Activated naive CD8-positive, alpha-beta T cell (primary cell): ENCODE measurements around the gene RFPL1.
"Not testable (repeated sequence)": the region's sequence is repeated elsewhere in the genome, so short reads cannot be mapped to it uniquely, and the experiment has no call there.

Experiments
- H3K27ac Mint-ChIP-seq: one replicate; pipeline ENCODE4 v1.8.0; 2021; ENCODE audit warnings: mixed read lengths
- H3K27me3 Mint-ChIP-seq: one replicate; pipeline ENCODE4 v1.8.0; 2021; ENCODE audit warnings: mixed read lengths
- H3K36me3 Mint-ChIP-seq: one replicate; pipeline ENCODE4 v1.8.0; 2021; ENCODE audit warnings: mixed read lengths
- H3K4me1 Mint-ChIP-seq: one replicate; pipeline ENCODE4 v1.8.0; 2021; ENCODE audit warnings: low read depth, mixed read lengths
- H3K4me3 Mint-ChIP-seq: one replicate; pipeline ENCODE4 v1.8.0; 2021; ENCODE audit warnings: mild to moderate bottlenecking, mixed read lengths
- H3K9me3 Mint-ChIP-seq: one replicate; pipeline ENCODE4 v1.8.0; 2021; ENCODE audit warnings: low read depth, mixed read lengths

The RFPL1 gene

DNA sequence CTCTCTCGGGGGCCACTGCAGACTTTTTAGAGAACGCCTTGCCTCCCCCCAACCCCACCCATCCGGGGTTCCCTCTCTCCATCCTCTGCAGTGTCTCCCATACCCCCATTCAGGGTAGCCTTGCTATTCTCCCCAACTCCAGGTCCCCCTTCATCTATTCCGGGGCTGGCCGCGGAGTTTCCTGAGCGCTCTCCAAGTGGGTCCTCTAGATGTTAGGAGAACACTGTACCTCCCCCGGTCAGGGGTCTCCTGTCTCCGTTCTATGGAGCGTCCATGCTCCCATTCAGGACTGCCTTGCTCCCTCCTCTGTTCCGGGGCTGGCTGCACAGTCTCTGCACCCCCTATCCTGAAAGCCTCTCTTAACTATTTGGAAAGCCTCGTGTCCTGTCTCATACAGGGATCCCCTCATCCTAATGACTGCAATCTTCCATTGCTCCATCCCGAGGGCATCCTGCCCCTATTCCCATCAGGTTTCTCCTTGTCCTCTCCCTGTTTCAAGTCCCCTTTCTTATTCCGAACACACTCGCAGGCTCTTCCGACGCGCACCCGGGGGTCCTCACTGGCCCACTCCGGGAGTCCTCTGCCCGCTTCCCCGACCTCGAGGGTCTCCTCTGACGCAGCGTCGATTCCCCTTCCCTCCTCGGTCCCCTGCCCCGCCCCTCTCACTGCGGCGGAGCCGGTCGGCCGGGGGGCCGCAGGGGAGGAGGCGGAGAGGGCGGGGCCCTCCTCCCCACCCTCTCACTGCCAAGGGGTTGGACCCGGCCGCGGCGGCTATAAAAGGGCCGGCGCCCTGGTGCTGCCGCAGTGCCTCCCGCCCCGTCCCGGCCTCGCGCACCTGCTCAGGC lies 41.3 kb downstream of the RFPL1 start, which contains the start of gene NEFH:
Gene NEFH (plus strand): TSS at position 802 of the 845 bp plus-strand sequence. CDS start 45 bp downstream, outside the sequence.
- Mint-ChIP-seq H3K27ac (no peak within 1 kb of the TSS), H3K9me3 (no peaks in the 10 kb centered on the region), H3K27me3 (peaks cover 22% of the 10 kb centered on the region), H3K4me3 (peak within 1 kb of the TSS; percentile 74), H3K36me3 (no peaks in the 10 kb centered on the region), H3K4me1 (peaks cover 14% of the 10 kb centered on the region)

DNA sequence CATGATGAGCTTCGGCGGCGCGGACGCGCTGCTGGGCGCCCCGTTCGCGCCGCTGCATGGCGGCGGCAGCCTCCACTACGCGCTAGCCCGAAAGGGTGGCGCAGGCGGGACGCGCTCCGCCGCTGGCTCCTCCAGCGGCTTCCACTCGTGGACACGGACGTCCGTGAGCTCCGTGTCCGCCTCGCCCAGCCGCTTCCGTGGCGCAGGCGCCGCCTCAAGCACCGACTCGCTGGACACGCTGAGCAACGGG lies 41.8 kb downstream of the RFPL1 start:
- peaks cover 22% of the 10 kb centered on the region for H3K27me3 Mint-ChIP-seq
- no peaks in the 10 kb centered on the region for H3K9me3 Mint-ChIP-seq
- H3K27ac Mint-ChIP-seq = no peak overlapping the region
- no peaks in the 10 kb centered on the region for H3K36me3 Mint-ChIP-seq
- no peak overlapping the region for H3K4me3 Mint-ChIP-seq
- H3K4me1 Mint-ChIP-seq = peaks cover 14% of the 10 kb centered on the region

DNA sequence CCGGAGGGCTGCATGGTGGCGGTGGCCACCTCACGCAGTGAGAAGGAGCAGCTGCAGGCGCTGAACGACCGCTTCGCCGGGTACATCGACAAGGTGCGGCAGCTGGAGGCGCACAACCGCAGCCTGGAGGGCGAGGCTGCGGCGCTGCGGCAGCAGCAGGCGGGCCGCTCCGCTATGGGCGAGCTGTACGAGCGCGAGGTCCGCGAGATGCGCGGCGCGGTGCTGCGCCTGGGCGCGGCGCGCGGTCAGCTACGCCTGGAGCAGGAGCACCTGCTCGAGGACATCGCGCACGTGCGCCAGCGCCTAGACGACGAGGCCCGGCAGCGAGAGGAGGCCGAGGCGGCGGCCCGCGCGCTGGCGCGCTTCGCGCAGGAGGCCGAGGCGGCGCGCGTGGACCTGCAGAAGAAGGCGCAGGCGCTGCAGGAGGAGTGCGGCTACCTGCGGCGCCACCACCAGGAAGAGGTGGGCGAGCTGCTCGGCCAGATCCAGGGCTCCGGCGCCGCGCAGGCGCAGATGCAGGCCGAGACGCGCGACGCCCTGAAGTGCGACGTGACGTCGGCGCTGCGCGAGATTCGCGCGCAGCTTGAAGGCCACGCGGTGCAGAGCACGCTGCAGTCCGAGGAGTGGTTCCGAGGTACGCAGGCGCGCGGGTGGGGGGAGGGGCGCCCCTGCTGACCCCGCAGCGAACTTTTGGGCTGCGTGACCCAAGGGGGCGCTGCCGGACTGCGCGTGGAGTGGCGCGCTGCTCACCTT lies 42.3 kb downstream of the RFPL1 start:
- Mint-ChIP-seq H3K4me1 (peaks cover 14% of the 10 kb centered on the region), H3K36me3 (no peaks in the 10 kb centered on the region), H3K27me3 (peaks cover 22% of the 10 kb centered on the region), H3K27ac (no peak overlapping the region), H3K9me3 (no peaks in the 10 kb centered on the region), H3K4me3 (peak overlapping the region; percentile 74)

DNA sequence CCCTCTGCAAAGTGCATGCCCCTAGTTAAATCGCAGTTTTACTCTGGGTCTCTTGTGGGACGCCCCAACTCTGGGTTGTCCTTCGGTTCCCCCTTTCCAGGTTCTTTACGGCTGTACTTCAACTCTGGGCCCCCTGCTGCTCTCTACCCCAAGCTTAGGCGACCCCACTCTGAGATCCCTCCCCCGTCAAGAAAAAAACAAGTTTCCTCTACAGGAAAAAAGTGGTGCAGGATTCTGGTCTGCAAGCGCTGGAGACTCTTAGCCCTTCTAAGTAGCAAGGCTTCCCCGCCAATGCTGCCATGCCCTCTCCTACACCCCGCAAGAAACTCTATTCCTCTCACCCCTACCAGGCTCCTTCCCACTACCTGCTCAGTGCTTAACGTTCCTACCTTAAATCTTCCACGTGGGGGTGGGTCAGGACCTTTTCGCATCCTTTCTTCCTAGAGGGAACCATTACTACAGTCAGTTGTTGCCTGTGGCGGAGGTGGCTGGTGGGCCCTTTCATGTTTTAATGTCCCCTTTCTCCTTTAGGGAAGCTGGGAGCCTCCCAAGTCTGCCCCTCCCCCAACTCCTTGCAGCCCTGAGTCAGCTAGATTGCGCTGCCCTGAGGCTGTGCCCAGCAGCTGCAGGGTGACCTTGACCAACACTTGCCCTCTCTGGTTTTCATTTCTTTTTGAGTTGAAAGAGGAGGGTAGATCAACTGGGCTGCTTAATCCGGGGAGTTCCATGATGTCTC lies 43.0 kb downstream of the RFPL1 start:
- Mint-ChIP-seq H3K9me3 (no peaks in the 10 kb centered on the region), H3K4me1 (peaks cover 14% of the 10 kb centered on the region), H3K4me3 (peak overlapping the region; percentile 74), H3K27ac (peak overlapping the region; percentile 22), H3K36me3 (no peaks in the 10 kb centered on the region), H3K27me3 (peaks cover 20% of the 10 kb centered on the region)

DNA sequence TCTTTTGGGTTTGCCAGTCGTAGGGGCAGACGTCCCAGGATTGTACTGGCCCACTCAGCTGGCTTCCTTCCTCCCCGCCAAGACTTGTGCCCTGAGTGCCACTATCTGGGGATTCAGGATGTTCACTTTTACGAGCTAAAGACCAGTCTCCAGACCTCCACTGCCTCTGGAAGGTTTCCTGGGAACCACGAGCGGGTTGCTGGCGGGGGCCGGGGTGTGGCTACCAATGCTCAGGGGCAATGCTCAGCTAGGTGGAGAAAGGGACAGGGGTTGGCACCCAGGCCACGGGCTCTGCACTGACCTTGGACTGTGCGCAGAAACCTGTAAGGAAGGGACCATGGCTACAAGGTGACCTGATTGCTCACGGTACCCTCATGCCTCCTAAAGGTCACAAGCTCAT lies 43.9 kb downstream of the RFPL1 start:
- Mint-ChIP-seq H3K4me1 (peaks cover 14% of the 10 kb centered on the region), H3K4me3 (no peak overlapping the region), H3K27me3 (peaks cover 18% of the 10 kb centered on the region), H3K27ac (no peak overlapping the region), H3K36me3 (no peaks in the 10 kb centered on the region), H3K9me3 (no peaks in the 10 kb centered on the region)

DNA sequence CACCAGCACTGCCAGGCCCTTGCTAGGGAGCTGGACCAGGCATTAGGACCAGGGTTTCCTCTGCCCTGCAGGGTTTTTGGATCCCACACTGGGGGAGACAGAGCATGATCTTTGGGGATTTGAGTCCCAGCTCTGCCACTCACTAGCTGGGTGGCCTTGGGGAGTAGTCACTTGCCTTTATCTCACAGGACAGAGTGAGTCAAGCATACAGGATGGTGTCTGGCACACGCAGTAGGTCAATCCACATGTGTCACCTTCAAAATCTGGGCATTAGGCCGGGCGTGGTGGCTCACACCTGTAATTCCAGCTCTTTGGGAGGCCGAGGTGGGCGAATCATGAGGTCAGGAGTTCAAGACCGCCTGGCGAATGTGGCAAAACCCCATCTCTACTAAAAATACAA lies 44.3 kb downstream of the RFPL1 start:
- no peak overlapping the region for H3K4me3 Mint-ChIP-seq
- H3K9me3 Mint-ChIP-seq = no peaks in the 10 kb centered on the region
- H3K36me3 Mint-ChIP-seq = no peaks in the 10 kb centered on the region
- H3K27me3 Mint-ChIP-seq = peaks cover 17% of the 10 kb centered on the region
- no peak overlapping the region for H3K27ac Mint-ChIP-seq
- peaks cover 14% of the 10 kb centered on the region for H3K4me1 Mint-ChIP-seq

DNA sequence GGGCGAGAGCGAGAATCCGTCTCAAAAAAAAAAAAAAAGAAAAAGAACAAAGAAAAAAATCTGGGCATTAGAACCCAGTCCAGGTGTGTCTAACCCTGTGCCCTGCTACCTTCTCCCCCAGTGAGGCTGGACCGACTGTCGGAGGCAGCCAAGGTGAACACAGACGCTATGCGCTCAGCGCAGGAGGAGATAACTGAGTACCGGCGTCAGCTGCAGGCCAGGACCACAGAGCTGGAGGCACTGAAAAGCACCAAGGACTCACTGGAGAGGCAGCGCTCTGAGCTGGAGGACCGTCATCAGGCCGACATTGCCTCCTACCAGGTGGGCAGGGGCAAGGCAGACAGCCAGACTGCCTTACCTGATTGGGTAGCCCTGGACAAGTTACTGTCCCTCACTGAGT lies 44.9 kb downstream of the RFPL1 start:
- no peaks in the 10 kb centered on the region for H3K9me3 Mint-ChIP-seq
- H3K4me1 Mint-ChIP-seq = peaks cover 14% of the 10 kb centered on the region

DNA sequence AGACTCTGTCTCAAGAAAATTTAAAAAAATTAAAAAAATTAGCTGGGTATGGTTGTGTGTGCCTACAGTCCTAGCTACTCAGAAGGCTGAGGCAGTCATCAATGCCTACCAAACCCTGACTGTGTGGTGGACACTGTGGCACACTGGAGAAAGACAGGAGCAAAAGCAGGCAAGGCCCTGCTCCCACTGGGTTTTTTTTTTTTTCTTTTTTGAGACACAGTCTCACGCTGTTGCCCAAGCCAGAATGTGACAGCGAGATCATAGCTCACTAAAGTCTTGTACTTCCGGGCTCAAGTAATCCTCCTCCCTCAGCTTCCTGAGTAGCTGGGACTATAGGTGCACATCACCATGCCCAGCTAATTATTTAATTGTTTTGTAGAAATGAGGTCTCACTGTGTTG lies 46.3 kb downstream of the RFPL1 start:
- Mint-ChIP-seq H3K27ac (no peak overlapping the region), H3K27me3 (peaks cover 6% of the 10 kb centered on the region), H3K4me1 (peaks cover 6% of the 10 kb centered on the region), H3K9me3 (no peaks in the 10 kb centered on the region), H3K36me3 (peaks cover 4% of the 10 kb centered on the region), H3K4me3 (no peak overlapping the region)

More for the DNA sequence above, 44.9 kb downstream of the RFPL1 start:
- peaks cover 17% of the 10 kb centered on the region for H3K27me3 Mint-ChIP-seq
- H3K27ac Mint-ChIP-seq = no peak overlapping the region
- no peak overlapping the region for H3K4me3 Mint-ChIP-seq
- no peaks in the 10 kb centered on the region for H3K36me3 Mint-ChIP-seq

DNA sequence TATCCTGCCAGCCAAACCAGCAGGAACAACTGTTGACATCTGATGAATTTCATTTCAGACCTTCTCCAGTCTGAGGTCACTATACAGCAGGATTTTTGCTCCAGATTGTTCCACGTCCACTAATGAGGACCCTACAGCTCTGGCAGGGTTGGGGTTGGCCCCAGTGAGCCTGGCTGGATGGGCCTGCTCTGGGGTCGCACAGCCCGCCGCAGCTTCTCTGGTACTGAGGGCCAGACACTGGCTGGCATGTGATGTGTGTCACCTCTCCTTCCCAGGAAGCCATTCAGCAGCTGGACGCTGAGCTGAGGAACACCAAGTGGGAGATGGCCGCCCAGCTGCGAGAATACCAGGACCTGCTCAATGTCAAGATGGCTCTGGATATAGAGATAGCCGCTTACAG lies 47.1 kb downstream of the RFPL1 start:
- peaks cover 5% of the 10 kb centered on the region for H3K4me1 Mint-ChIP-seq
- H3K27ac Mint-ChIP-seq = no peak overlapping the region
- no peak overlapping the region for H3K4me3 Mint-ChIP-seq
- no peaks in the 10 kb centered on the region for H3K9me3 Mint-ChIP-seq
- H3K27me3 Mint-ChIP-seq = peaks cover 4% of the 10 kb centered on the region
- H3K36me3 Mint-ChIP-seq = peaks cover 4% of the 10 kb centered on the region

DNA sequence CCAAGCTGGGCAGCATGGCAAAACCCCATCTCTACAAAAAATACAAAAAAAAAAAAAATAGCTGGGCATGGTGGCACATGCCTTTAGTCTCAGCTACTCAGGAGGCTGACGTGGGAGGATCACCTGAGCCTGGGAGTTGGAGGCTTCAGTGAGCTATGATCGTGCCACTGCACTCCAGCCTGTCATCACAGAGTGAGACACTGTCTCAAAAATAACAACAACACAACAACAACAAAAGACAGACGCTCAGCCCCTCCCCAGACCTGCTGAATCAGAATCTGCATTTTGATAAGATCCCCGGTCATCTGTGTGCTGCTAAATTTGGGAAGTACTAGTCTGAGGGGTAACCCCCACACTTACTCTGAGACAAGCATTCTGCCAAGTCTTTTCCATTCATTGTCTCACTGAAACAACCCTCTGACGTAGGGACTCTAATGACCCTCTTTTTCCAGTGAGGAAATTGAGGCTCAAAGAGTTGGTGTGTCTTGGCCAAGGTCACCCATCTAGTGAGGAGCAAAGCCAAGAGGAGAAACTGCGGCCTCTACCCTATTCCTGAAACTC lies 49.1 kb downstream of the RFPL1 start:
- H3K9me3 Mint-ChIP-seq = no peaks in the 10 kb centered on the region
- H3K4me3 Mint-ChIP-seq = no peak overlapping the region
- no peaks in the 10 kb centered on the region for H3K27me3 Mint-ChIP-seq
- peaks cover 7% of the 10 kb centered on the region for H3K36me3 Mint-ChIP-seq
- H3K4me1 Mint-ChIP-seq = no peaks in the 10 kb centered on the region
- no peak overlapping the region for H3K27ac Mint-ChIP-seq

DNA sequence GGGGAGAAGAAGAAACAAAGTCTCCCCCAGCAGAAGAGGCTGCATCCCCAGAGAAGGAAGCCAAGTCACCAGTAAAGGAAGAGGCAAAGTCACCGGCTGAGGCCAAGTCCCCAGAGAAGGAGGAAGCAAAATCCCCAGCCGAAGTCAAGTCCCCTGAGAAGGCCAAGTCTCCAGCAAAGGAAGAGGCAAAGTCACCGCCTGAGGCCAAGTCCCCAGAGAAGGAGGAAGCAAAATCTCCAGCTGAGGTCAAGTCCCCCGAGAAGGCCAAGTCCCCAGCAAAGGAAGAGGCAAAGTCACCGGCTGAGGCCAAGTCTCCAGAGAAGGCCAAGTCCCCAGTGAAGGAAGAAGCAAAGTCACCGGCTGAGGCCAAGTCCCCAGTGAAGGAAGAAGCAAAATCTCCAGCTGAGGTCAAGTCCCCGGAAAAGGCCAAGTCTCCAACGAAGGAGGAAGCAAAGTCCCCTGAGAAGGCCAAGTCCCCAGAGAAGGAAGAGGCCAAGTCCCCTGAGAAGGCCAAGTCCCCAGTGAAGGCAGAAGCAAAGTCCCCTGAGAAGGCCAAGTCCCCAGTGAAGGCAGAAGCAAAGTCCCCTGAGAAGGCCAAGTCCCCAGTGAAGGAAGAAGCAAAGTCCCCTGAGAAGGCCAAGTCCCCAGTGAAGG lies 50.9 kb downstream of the RFPL1 start:
- H3K27me3 Mint-ChIP-seq, H3K9me3 Mint-ChIP-seq, H3K27ac Mint-ChIP-seq, H3K36me3 Mint-ChIP-seq, H3K4me1 Mint-ChIP-seq, H3K4me3 Mint-ChIP-seq: not testable (repeated sequence)

DNA sequence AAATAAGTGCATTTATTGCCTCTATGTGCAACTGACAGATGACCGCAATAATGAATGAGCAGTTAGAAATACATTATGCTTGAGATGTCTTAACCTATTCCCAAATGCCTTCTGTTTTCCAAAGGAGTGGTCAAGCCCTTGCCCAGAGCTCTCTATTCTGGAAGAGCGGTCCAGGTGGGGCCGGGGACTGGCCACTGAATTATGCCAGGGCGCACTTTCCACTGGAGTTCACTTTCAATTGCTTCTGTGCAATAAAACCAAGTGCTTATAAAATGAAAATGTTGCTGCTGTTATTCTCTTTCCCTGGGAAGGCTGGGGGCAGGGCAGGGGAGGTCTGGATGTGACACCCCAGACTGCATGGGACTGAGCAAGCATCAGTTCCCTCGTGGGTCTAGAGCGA lies 52.6 kb downstream of the RFPL1 start:
- Mint-ChIP-seq H3K4me3 (no peak overlapping the region), H3K36me3 (peaks cover 14% of the 10 kb centered on the region), H3K27ac (no peak overlapping the region), H3K4me1 (no peaks in the 10 kb centered on the region), H3K27me3 (no peaks in the 10 kb centered on the region), H3K9me3 (no peaks in the 10 kb centered on the region)
